ENCODE measurements around the gene CDR2.

DNA sequence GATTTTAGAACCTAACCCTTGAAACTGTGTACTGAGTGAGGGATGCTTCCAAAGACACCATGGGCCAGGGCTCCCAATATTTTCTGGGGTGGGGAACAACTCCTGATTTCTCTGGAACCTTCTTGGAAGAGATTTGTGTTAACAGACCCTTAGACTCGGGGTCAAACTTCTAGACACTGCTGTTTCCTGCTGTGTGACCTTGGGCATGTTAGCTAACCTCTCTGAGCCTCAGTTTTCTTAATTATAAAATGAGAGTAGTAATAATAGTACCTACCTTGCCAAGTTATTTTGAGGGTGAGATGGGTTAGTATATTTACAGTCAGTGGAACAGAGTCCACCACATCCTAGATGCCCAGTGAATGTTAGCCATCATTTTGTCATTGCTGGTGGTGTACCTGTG lies 58.4 kb downstream of the CDR2 start:
- no peak for TF ChIP-seq POLR2AphosphoS5 (IDR thresholded peaks at IDR 0.05; ENCODE audit: low read depth, low read length)
- no peak for TF ChIP-seq POLR2A (IDR thresholded peaks at IDR 0.05; ENCODE audit: low read depth, low read length)
- no peak for TF ChIP-seq TAF1 (IDR thresholded peaks at IDR 0.05; ENCODE audit: borderline replicate concordance, low read depth, low read length)

All from GM12892 (cell line).